Adipose tissue (tissue), 3 donors: ENCODE data around the gene USP48. TPM values are rescaled to one million over a fixed set of nuclear protein-coding genes. Genes with fewer than 3 reads are reported as not detected.

Experiments
- H3K27ac ChIP-seq: one replicate; pipeline ENCODE4 v1.5.1; 2013; ENCODE audit warnings: low read depth, low read length
- WGBS, 3 donors: extraction: QIAGEN DNeasy Blood & Tissue Kit; methylation state at CpG; one replicate each; pipeline ENCODE4 v1.1.7; 2013; 5-methylcytosine and 5-hydroxymethylcytosine counted together
- polyA plus RNA-seq, 3 donors: library from polyadenylated mRNA; stranded (reverse); fragments of 200-250 nt; gene quantifications; one replicate each; pipeline ENCODE4 v1.2.3, GENCODE V29; 2013
- donor health status: healthy with polysubstance abuse.
- donor health status: Bipolar disorder and iron deficiency.
- donor health status: healthy.

The USP48 gene
- polyA plus RNA-seq, 3 donors, result 13.0 to 20.5 (median 14.8) TPM

DNA sequence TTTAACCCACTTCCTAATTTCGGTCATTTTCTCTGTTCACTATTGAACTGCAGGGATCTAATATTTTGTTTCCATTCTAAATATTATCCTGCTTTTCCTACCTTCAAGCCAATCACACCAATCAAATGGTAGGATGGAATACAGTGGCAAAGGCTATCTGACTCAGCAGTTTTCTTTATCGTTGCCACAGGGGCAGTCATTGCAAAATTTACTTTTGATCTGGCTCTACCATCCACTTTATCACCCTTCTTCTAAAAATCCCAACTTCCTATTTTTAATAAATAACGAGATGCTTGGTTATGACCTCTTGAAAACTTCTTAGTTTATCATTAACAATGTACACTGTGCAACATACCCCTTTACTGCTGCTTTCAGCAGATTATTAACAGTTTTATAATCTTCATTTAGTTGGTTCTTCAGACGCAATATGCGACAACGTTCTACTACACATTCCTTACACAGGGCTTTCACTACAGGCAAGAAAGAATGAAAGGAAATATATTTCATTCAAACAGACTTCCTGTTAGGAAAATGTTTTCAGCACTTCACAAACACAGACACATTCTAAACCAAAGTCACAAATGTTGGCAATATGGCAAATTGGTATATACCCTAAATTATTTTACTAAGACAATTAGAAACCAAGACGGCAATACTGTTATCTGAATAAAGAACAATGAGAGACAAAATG, 61.5 kb downstream of the USP48 start:
- no peak overlapping the region for H3K27ac ChIP-seq
- WGBS, 3 donors, result 47 to 65% (median 57%) methylated on average over 7 of the region's 7 CpGs

DNA sequence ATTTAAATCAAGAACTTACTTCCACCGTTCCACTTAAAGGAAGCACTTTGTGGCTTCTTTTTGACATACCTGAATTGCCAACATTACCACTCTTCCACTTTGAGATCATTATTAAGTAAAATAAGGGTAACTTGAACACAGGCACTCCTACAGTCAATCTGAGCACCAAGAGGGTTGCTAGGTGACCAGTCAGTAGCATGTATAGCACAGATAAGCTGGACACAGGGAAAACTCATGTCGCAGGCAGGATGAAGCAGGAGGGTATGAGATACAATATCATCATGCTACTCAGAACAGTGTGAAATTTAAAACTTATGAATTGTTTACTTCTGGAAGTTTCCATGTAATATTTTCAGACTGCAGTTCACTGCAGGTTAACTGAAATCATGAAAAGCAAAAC, 66.8 kb downstream of the USP48 start:
- no peak overlapping the region for H3K27ac ChIP-seq
- 78 to 85% (median 83%) methylated on average over 2 of the region's 2 CpGs for WGBS, 3 donors

- WGBS, 3 donors, result 89 to 92% (median 91%) methylated on average over 4 of the region's 4 CpGs
- no peak overlapping the region for H3K27ac ChIP-seq
These were observed 75.1 kb downstream of the USP48 start for GRCh38 chr1:21707891-21708290.

DNA sequence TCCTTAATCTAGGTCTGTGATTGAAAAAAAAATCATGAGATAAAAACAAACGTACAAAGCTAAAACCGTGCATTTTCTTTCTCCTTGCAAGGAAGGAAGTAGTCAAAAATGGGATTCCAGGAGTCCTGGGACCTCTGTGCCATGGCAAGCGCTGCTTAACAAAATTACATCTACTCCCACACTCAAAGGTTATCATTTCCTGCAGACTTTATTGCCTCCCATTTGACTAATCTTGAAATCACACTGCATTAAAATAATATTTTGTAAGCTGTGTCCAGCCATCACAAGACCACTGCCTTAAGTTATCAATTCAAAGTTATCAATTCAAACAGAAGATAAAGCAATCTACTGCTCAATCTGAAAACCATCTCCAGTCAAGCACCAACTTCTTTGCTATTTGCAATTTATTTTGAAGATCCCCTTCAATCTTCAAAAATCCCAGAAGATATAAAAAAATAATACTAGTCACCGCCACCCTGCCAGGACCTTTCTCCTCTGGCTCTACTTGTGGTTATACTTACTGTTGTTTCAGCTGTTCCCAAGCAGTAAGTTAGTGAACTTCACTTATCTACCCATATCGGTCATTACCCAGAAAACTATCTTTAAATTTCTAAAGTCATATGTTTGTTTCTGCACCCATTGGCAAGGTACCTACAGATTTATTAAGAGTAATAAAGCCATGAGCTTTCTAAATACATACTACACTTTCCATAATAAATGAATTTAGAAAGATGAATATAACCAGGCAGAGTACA, 75.7 kb downstream of the USP48 start:
- H3K27ac ChIP-seq, result no peak overlapping the region
- WGBS, 3 donors, result 59 to 67% (median 66%) methylated on average over 5 of the region's 5 CpGs

DNA sequence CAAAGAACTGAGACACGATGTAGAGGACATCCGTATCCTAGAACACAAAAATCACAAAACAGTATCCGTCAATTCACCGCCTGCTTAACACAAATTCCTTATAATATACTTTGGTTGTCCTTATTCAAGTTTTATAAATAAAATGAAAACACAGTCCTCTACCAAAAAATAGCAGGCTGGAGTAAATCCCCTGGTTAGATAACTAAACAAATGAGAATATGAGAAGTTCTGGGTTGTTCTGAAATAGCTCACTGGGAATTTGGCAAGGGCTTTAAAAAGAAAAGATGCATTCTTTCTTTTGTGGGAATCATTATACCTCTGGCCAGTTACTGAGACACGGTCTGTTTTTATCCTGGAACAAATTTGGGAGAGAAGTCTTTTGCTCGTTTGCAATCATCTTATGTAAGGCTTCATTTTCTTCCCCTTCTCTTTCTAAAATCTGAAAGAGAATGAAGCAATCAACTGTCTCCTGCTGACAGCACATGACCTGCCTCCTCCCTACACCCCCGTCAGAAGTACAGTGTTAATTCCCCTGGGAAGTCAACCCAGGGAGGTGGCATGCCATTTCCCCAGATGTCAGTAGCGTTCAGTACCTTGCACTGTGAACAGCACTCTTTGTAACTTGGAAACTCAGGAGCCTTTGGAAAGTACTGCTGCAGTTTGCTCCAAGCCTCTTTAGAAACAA, 76.7 kb downstream of the USP48 start:
- H3K27ac ChIP-seq, result no peak overlapping the region
- 59 to 83% (median 60%) methylated on average over 8 of the region's 8 CpGs for WGBS, 3 donors

- 64 to 73% (median 73%) methylated on average over 4 of the region's 4 CpGs for WGBS, 3 donors
- no peak overlapping the region for H3K27ac ChIP-seq
These were observed 77.5 kb downstream of the USP48 start for GRCh38 chr1:21705303-21705980.

- 92 to 96% (median 94%) methylated on average over 5 of the region's 5 CpGs for WGBS, 3 donors
- no peak overlapping the region for H3K27ac ChIP-seq
These were observed 78.8 kb downstream of the USP48 start for GRCh38 chr1:21704145-21704544.

- WGBS, 3 donors, result 63 to 73% (median 70%) methylated on average over 3 of the region's 3 CpGs
- H3K27ac ChIP-seq, result no peak overlapping the region
These were observed 79.5 kb downstream of the USP48 start for GRCh38 chr1:21703318-21703963.

GRCh38 chr1:21702780-21703179, 80.2 kb downstream of the USP48 start:
- 93 to 96% (median 96%) methylated on average over 4 of the region's 4 CpGs for WGBS, 3 donors
- H3K27ac ChIP-seq, result no peak overlapping the region

GRCh38 chr1:21701401-21701800, 81.5 kb downstream of the USP48 start:
- no peak overlapping the region for H3K27ac ChIP-seq
- 92 to 93% (median 92%) methylated on average over 6 of the region's 6 CpGs for WGBS, 3 donors

DNA sequence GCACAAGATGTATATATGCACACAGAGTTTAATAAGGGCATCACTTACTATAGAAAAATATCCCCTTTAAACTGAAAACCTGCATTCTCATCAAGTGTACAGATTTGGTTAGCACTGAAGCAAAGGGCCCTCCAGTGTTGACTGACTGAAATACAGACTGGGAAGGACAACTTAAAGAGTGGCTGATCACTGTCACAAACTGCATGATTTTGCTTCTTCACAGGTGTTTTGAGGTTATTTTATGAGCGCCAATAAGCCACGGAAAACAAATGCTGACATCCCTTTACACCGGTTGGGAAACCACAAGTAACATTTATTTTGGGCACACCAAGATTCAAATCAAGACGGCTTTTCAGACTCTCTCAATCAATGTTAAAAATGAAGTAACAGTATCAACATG, 82.9 kb downstream of the USP48 start:
- no peak overlapping the region for H3K27ac ChIP-seq
- WGBS, 3 donors, result 75 to 89% (median 76%) methylated on average over 4 of the region's 4 CpGs

GRCh38 chr1:21696931-21697330, 86.0 kb downstream of the USP48 start:
- 87 to 90% (median 90%) methylated on average over 6 of the region's 6 CpGs for WGBS, 3 donors

DNA sequence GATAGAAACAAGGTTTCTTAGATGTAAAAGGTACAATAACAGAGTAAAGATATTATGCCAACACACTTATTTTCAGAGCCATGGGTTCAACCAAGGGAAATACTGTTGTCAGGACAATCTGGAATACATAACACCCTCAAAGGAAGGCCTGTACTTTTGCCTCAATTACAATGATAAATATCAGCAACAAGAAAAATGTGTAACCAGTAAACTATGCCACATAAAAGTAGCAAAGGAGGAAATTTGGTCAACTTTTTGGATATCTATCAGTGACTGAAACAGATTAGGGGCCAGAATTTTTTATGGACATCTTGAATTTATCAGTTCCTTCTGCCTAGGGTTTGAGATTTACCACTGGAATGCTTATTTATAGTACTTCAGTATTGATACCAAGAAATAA, 89.2 kb downstream of the USP48 start:
- no peak overlapping the region for H3K27ac ChIP-seq

More at GRCh38 chr1:21696931-21697330, 86.0 kb downstream of the USP48 start:
- no peak overlapping the region for H3K27ac ChIP-seq

- H3K27ac ChIP-seq, result no peak overlapping the region
- WGBS, 3 donors, result 53 to 76% (median 73%) methylated on average over 3 of the region's 3 CpGs
These were observed 91.2 kb downstream of the USP48 start for GRCh38 chr1:21691739-21692138.

- 81 to 93% (median 91%) methylated on average over 6 of the region's 6 CpGs for WGBS, 3 donors
- H3K27ac ChIP-seq, result no peak overlapping the region
These were observed 93.1 kb downstream of the USP48 start for GRCh38 chr1:21689661-21690372.

DNA sequence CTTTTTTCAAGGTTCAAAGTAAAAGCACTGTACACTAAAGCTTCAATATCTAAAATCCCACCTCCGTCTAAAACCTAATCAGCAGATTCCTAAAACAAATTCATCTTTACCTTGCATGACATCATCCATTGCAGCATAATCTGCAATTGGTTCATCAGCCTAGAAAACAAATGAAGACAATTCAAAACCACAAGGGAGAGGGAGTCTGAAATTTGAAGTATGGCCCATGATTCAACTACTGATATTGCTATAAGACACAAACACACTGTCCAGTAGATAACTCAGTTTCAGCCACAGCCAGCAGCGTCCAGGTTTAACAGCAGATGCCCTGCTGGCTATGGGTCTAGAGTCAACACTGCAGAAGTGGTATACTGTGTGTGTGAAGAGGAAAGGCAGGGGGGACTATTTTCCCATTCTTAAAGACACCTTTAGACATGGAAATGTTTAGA, 95.8 kb downstream of the USP48 start:
- WGBS, 3 donors, result 95 to 97% (median 95%) methylated on average over 2 of the region's 2 CpGs
- no peak overlapping the region for H3K27ac ChIP-seq

DNA sequence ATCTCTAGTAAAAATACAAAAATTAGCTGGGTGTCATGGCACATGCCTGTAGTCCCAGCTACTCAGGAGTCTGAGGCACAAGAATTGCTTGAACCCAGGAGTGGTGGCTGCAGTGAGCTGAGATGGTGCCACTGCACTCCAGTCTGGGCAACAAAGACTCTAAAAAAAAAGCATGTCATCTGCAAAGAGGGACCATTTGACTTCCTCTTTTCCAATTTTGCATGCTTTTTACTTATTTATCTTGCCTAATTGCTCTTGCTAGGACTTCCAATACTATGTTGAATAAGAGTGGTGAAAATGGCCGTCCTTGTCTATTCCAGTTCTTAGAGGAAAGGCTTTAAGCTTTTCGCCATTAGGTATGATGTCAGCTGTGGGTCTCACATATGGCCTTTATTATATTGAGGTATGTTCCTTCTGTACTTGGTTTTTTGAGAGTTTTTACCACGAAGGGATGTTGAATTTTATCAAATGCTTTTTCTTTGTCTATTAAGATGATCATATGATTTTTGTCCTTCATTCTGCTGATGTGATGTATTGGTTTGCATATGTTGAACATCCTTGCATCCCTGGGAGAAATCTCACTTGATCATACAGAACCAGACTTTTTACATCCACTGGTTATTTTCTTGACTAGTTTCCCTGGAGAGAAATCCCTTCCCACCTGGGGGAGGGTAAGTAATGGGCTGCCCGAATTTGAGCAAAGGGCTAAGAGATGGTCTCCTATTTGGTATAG, 96.8 kb downstream of the USP48 start:
- no peak overlapping the region for H3K27ac ChIP-seq
- 96 to 98% (median 97%) methylated on average over 4 of the region's 4 CpGs for WGBS, 3 donors
